Stimulated activated CD8-positive, alpha-beta memory T cell treated with anti-CD3 and anti-CD28 coated beads, Interleukin-12 subunit alpha, Interleukin-12 subunit beta, amount 100 ng/mL, for 1 hour (primary cell): ENCODE results near the gene CCDC183.
"Not testable (repeated sequence)": the region's sequence is repeated elsewhere in the genome, so short reads cannot be mapped to it uniquely, and the experiment has no call there.

Experiments used
- DNase-seq: peaks from one replicate; pipeline ENCODE4 v3.0.0-alpha.2; 2020; ENCODE audit warnings: low read depth

Gene CCDC183

DNA sequence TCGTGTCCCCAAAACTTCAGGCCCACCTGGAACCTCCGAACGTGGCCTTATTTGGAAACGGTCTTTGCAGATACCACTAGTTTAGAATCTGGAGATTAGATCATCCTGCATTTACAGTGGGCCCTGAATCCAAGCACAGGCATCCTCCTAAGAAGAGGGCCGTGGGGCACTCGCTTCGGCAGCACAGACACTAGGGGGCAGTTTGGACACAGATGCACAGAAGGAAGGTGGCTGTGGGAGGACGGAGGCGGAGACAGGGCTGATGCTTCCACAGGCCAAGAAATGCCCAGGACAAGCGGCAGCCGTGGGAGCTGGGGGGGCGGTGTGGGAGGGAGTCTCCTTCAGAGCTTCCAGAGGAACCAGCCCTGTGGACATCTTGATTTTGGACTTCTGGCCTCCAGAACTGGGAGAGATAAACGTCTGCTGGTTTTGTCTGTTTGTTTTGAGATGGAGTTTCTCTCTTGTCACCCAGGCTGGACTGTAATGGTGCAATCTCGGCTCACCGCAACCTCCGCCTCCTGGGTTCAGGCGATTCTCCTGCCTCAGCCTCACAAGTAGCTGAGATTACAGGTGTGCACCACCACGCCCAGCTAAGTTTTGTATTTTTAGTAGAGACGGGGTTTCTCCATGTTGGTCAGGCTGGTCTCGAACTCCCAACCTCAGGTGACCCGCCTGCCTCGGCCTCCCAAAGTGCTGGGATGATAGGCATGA, 35.1 kb upstream of the CCDC183 start:
- not testable (repeated sequence) for DNase-seq

DNA sequence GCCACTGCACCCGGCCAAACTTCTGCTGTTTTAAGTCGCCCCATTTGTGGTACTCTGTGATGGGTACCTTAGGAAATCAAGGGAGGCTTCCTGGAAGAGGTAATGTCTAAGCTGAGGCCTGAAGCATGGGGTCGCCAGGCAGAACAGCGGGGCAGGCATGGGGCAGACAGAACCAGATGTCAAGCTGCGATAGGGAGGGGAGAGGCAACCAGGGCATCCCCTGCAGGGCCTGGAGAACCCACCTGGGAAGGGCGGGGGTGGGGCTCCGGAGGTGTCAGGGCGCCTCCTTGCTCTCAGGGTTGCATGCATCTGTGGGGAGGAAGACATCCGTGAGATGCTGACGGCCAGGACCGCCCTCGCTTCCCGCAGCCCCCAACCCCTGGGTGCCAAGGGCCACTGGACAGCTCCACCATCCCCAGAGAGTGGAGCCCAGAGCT, 34.6 kb upstream of the CCDC183 start:
- no peak for DNase-seq

- DNase-seq, result no peak
These were observed 33.9 kb upstream of the CCDC183 start for GRCh38 chr9:136762221-136762691.

- no peak for DNase-seq
These were observed 33.1 kb upstream of the CCDC183 start for GRCh38 chr9:136762915-136763648.

GRCh38 chr9:136763649-136764035, 32.5 kb upstream of the CCDC183 start:
- DNase-seq, result no peak

- no peak for DNase-seq
These were observed 31.7 kb upstream of the CCDC183 start, which contains the start of gene LCN15 for GRCh38 chr9:136764301-136764891. TSS of gene LCN15 (minus strand) at chr9:136764518. CDS start at chr9:136764488, 30 bp downstream.

GRCh38 chr9:136765041-136765440, 31.1 kb upstream of the CCDC183 start:
- DNase-seq, result no peak

DNA sequence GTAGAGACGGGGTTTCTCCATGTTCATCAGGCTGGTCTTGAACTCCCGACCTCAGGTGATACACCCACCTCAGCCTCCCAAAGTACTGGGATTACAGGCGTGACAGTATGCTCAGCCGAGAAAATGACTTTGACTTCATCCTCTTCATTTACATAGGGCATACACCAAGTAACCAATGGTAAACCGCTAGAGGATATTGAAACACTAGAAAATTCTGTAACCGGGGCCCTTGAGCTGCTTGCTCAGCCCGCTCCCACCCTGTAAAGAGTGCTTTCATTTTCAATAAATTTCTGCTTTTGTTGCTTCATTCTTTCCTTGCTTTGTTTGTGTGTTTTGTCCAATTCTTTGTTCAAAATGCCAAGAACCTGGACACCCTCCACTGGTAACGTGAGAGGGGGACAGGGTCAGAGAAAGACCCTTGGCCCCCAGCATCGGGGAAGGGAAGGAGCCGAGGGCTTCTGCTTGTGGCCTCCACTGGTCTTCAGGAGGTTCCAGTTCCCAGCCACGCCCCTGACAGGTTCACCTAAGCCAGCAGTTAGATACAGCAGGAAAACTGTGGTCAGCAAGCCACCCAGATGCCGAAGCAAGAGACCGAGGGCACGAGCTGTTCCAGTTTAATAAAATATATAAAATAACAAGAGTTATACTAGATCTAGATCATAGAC, 30.3 kb upstream of the CCDC183 start:
- not testable (repeated sequence) for DNase-seq

- not testable (repeated sequence) for DNase-seq
These were observed 29.6 kb upstream of the CCDC183 start for GRCh38 chr9:136766410-136767120.

GRCh38 chr9:136769710-136770191, 26.4 kb upstream of the CCDC183 start:
- no peak for DNase-seq

DNA sequence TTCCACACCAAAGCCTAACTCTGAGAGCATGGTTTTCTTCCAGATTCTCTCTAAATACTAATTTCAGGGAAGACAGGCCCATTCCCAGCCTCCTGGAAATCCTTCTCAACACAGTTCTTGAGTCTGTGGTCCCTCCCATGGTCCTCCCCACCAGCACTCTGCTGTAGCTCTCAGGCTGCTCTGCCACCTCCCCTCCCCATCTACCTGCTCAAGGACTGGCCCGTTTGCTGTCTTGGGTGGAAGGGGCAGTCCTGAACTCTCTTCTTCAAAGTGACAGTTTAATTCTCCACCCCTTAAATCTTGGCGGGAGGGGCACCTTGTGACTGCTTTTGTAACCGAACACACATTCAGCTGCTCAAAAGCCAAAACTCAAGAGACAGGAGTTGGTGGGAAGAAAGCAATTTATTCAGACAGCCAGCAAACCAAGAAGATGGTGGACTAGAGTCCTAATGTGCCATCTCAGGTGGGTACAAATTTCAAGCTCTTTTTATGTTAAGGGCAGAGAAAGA, 24.2 kb upstream of the CCDC183 start:
- DNase-seq, result no peak

DNA sequence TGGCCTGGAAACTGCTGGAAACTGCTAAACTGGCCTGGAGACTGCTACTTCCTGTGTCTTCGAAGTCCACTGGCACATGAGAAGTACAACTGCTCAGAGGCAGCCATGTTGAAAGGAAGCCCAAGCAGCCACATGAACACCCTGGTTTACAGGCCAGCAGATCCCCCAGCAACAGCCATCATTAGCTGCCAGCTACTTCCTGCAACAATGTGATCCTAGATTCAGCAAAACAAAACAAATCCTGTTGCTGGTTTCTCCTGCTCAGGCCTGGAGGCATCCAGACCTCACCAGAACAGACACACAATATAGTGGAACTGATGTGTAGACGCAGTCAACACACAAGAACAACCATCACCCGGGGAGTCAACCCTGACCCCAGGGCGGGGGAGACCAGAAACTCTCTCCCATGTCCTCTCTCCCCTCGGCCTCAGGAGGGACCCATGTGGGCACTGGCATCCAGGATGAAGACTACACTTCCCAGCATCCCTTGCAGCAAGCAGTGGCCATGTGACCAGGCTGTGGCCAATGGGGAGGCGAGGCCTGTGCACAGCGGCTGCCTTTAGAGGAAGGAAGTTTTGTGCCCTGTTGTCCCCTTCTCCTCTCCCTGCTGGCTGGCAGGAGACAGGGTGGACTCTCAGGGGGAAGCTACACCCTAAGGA, 22.6 kb upstream of the CCDC183 start:
- no peak for DNase-seq

GRCh38 chr9:136774416-136775045, 21.6 kb upstream of the CCDC183 start:
- no peak for DNase-seq

DNA sequence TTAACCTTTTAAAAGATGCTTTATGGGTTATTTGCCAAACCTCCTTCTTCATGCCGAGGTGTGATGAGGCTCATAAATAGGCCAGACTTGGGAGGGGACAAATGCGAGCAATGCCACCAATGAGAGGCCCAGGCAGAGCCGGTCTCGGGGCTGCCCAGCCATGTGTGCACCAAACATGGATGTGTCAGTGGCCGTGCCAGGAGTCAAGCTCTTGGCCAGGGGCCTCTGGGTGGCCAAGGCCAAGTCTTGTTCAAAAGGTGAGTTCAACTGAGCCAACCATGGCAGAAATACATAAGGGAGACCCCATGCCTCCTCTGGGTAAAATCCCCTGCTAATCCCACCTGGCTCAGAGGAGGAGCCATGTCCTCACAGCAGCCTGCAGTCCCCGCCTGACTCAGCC, 20.9 kb upstream of the CCDC183 start:
- DNase-seq, result no peak

GRCh38 chr9:136776947-136777346, 19.2 kb upstream of the CCDC183 start:
- DNase-seq, result no peak

- DNase-seq, result no peak
These were observed 18.8 kb upstream of the CCDC183 start for GRCh38 chr9:136777359-136777758.

GRCh38 chr9:136779808-136780207, 16.3 kb upstream of the CCDC183 start:
- no peak for DNase-seq

GRCh38 chr9:136782452-136782851, 13.7 kb upstream of the CCDC183 start:
- DNase-seq, result no peak

- DNase-seq, result no peak
These were observed 11.7 kb upstream of the CCDC183 start for GRCh38 chr9:136784249-136784996.

- DNase-seq, result no peak
These were observed 11.2 kb upstream of the CCDC183 start for GRCh38 chr9:136784997-136785361.
